HepG2 (cell line): ENCODE measurements around the gene VARS2. TPM values are rescaled to one million over a fixed set of nuclear protein-coding genes. Genes with fewer than 3 reads are reported as not detected.
A peak's percentile ranks its signal among the peaks of the same experiment; 100 is the strongest.

ENCODE experiments used
- AHR ChIP-seq: IDR thresholded peaks from 2 replicates; pipeline ENCODE4 v1.6.1; 2018; ENCODE audit warnings: missing genetic modification reagents, missing compliant biosample characterization
- CEBPG ChIP-seq: IDR thresholded peaks from 2 replicates; pipeline ENCODE4 v1.6.1; 2016
- FOXK1 ChIP-seq: sonication (generic); formaldehyde crosslinking; IDR thresholded peaks from 2 replicates; pipeline ENCODE4 v1.4.0; 2020; ENCODE audit warnings: low read depth, missing genetic modification reagents, borderline replicate concordance
- HES4 ChIP-seq: sonication (generic); formaldehyde crosslinking; IDR thresholded peaks from 2 replicates; pipeline ENCODE4 v1.9.0; 2021; ENCODE audit warnings: mild to moderate bottlenecking, missing genetic modification reagents, borderline replicate concordance
- HMG20B ChIP-seq: conservative IDR thresholded peaks from 2 replicates; pipeline ENCODE4 v1.6.1; 2016; ENCODE audit warnings: missing genetic modification reagents, missing compliant biosample characterization
- IRF2 ChIP-seq: IDR thresholded peaks from 2 replicates; pipeline ENCODE4 v1.6.1; 2018; ENCODE audit warnings: missing genetic modification reagents, missing compliant biosample characterization
- JUN ChIP-seq: sonication (generic); formaldehyde crosslinking; IDR thresholded peaks from 2 replicates; pipeline ENCODE4 v1.4.0; 2020; ENCODE audit warnings: mild to moderate bottlenecking, missing genetic modification reagents
- JUND ChIP-seq: sonication (generic); formaldehyde crosslinking; IDR thresholded peaks from 2 replicates; pipeline ENCODE4 v1.8.0; 2022; ENCODE audit warnings: mild to moderate bottlenecking, missing genetic modification reagents
- KLF6 ChIP-seq: IDR thresholded peaks from 2 replicates; pipeline ENCODE4 v1.8.0; 2016; ENCODE audit warnings: missing biosample characterization, missing genetic modification reagents
- MYC ChIP-seq: sonication (generic); formaldehyde crosslinking; IDR thresholded peaks from 2 replicates; pipeline ENCODE4 v1.9.0; 2021; ENCODE audit warnings: missing genetic modification reagents, borderline replicate concordance
- PAF1 ChIP-seq: IDR thresholded peaks from 2 replicates; pipeline ENCODE4 v1.6.1; 2016; ENCODE audit warnings: missing genetic modification reagents, missing compliant biosample characterization
- PITX1 ChIP-seq: sonication (generic); formaldehyde crosslinking; IDR thresholded peaks from 2 replicates; pipeline ENCODE4 v1.5.1; 2020; ENCODE audit warnings: mild to moderate bottlenecking, missing genetic modification reagents
- SAP130 ChIP-seq: IDR thresholded peaks from 2 replicates; pipeline ENCODE4 v1.6.1; 2016; ENCODE audit warnings: low read depth
- TRIM24 ChIP-seq: sonication (generic); formaldehyde crosslinking; IDR thresholded peaks from 2 replicates; pipeline ENCODE4 v1.8.0; 2022; ENCODE audit warnings: mild to moderate bottlenecking, missing genetic modification reagents
- ZNF235 ChIP-seq: sonication (generic); formaldehyde crosslinking; IDR thresholded peaks from 2 replicates; pipeline ENCODE4 v1.8.1; 2023; ENCODE audit warnings: mild to moderate bottlenecking, missing genetic modification reagents, borderline replicate concordance
- ZNF264 ChIP-seq: sonication (generic); formaldehyde crosslinking; IDR thresholded peaks from 2 replicates; pipeline ENCODE4 v1.4.0; 2020; ENCODE audit warnings: missing genetic modification reagents
- ZNF292 ChIP-seq: sonication (generic); formaldehyde crosslinking; IDR thresholded peaks from 2 replicates; pipeline ENCODE4 v1.8.1; 2022; ENCODE audit warnings: mild to moderate bottlenecking, low read depth, missing genetic modification reagents, borderline replicate concordance
- ZNF337 ChIP-seq: sonication (generic); formaldehyde crosslinking; IDR thresholded peaks from 2 replicates; pipeline ENCODE4 v1.5.1; 2020; ENCODE audit warnings: missing genetic modification reagents, low read depth, mild to moderate bottlenecking, borderline replicate concordance
- ZNF354B ChIP-seq: sonication (generic); formaldehyde crosslinking; IDR thresholded peaks from 2 replicates; pipeline ENCODE4 v1.8.0; 2022; ENCODE audit warnings: mild to moderate bottlenecking, missing genetic modification reagents
- ZNF550 ChIP-seq: sonication (generic); formaldehyde crosslinking; IDR thresholded peaks from 2 replicates; pipeline ENCODE4 v1.4.0; 2020; ENCODE audit warnings: mild to moderate bottlenecking, missing genetic modification reagents, borderline replicate concordance
- ZNF773 ChIP-seq: sonication (generic); formaldehyde crosslinking; IDR thresholded peaks from 2 replicates; pipeline ENCODE4 v1.4.0; 2020; ENCODE audit warnings: missing genetic modification reagents, borderline replicate concordance
- ZNF878 ChIP-seq: sonication (generic); formaldehyde crosslinking; IDR thresholded peaks from 2 replicates; pipeline ENCODE4 v1.8.1; 2023; ENCODE audit warnings: mild to moderate bottlenecking, missing genetic modification reagents, moderate library complexity
- ZSCAN29 ChIP-seq: sonication (generic); formaldehyde crosslinking; conservative IDR thresholded peaks from 2 replicates; pipeline ENCODE4 v1.4.0; 2020; ENCODE audit warnings: mild to moderate bottlenecking, missing genetic modification reagents
- polyA plus RNA-seq, 8 experiments: library from polyadenylated mRNA; depleted of rRNA in 3 of 8; stranded (reverse) in 7 of 8; unstranded in 1 of 8; fragments of >200 nt; fragmentation: Illumina TruSeq in 4 of 8; extraction: Trizol in 4 of 8; gene quantifications; 2 replicates each; pipeline versions ENCODE4 v1.2.1 to v1.2.3, GENCODE V29; 2011 to 2016; ENCODE audit warnings: low read depth in 4 of 8, missing spikeins in 1 of 8, mixed read lengths in 1 of 8; ENCODE audit not compliant: insufficient read depth in 1 of 8
- total RNA-seq, 5 experiments: library from RNA; depleted of rRNA; stranded (reverse); fragments of >200 nt; fragmentation: Illumina TruSeq; extraction: Trizol; gene quantifications; 2 replicates each; pipeline ENCODE4 v1.2.3, GENCODE V29; 2016; ENCODE audit warnings: low read depth in 1 of 5
- TF ChIP-seq, protein P1 (sequence below): sonication (generic); formaldehyde crosslinking; IDR thresholded peaks from 2 replicates; pipeline ENCODE4 v1.4.0; 2020; ENCODE audit warnings: mild to moderate bottlenecking, missing genetic modification reagents
- TF ChIP-seq, protein P2 (sequence below): sonication (generic); formaldehyde crosslinking; IDR thresholded peaks from 2 replicates; pipeline ENCODE4 v1.5.0; 2020; ENCODE audit warnings: missing genetic modification reagents, mild to moderate bottlenecking, borderline replicate concordance
- TF ChIP-seq, protein P3 (sequence below): sonication (generic); formaldehyde crosslinking; IDR thresholded peaks from 2 replicates; pipeline ENCODE4 v1.8.1; 2023; ENCODE audit warnings: mild to moderate bottlenecking, missing genetic modification reagents
- TF ChIP-seq, protein P4 (sequence below): sonication (generic); formaldehyde crosslinking; IDR thresholded peaks from 2 replicates; pipeline ENCODE4 v1.4.0; 2020; ENCODE audit warnings: mild to moderate bottlenecking, missing genetic modification reagents

The VARS2 gene
- total and polyA plus RNA-seq, 2 of the 13 experiments (the other 11 are each of a cell fraction or from before 2014, with no cell fraction given): 61.8 to 71.8 TPM

DNA sequence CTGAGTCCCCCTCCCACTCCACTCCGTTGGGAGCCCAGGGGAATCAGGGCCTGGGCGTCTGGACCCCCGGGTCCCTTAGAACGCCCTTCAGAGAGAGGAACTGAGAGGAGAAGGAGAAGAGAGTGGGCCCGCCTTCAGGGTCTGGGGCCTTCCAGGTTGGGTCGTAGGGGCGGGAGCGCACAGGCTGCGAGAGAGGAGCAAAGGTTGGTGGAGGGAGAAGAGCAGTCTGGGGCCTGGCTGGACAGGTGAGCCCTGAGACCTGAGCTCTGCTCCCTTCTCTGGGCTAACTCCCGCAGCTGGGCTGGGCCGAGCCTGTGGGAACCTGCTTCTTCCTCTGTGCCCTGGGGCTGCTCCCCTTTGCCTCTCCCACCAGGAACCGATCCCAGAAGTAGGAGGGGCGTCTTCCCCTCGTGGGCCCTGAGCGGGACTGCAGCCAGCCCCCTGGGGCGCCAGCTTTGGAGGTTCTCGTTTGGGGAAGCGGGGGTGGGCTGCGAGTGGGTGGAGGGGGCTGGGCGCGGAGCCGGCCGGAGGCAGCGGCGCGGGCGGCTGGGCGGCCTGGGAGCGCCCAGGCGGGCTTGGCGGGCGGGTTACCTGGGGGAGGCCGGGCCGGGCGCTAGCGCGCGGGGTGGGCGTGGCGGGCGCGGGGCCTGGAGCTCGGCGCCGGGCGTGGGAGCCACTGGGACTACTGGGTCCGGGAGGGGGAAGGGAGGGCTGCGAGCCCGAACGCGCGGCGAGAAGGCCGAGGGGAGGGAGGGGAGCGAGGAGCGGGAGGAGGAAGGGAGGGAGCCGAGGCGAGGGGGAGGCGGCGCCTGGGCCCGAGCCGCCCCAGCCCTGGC, 30.1 kb upstream of the VARS2 start, which contains the start of gene DDR1 (continued):
- TF ChIP-seq ZNF878 (no peak), PAF1 (CRISPR knock-in tag) (no peak), ZNF235 (CRISPR knock-in tag) (no peak), JUND (CRISPR knock-in tag) (0 out of 2 replicates have a peak, but pooled peaks have one; percentile 18), AHR (CRISPR knock-in tag) (no peak), FOXK1 (CRISPR knock-in tag) (no peak), ZSCAN29 (0 out of 2 replicates have a peak, but pooled peaks have one; percentile 52), SAP130 (CRISPR knock-in tag) (no peak; the same call in 1 of the 2 replicates), JUN (CRISPR knock-in tag) (peak; percentile 35; the same call in 1 of the 2 replicates), ZNF264 (peak; percentile 49; the same call in 1 of the 2 replicates), ZNF292 (CRISPR knock-in tag) (no peak; the same call in none of the 2 replicates), ZNF337 (CRISPR knock-in tag) (no peak), HES4 (CRISPR knock-in tag) (0 out of 2 replicates have a peak, but pooled peaks have one; percentile 16), ZNF773 (no peak), HMG20B (CRISPR knock-in tag) (no peak), TRIM24 (CRISPR knock-in tag) (no peak), IRF2 (CRISPR knock-in tag) (0 out of 2 replicates have a peak, but pooled peaks have one; percentile 25), CEBPG (CRISPR knock-in tag) (no peak), PITX1 (CRISPR knock-in tag) (peak; percentile 73), ZNF354B (CRISPR knock-in tag) (no peak; the same call in 1 of the 2 replicates), KLF6 (CRISPR knock-in tag) (no peak), MYC (0 out of 2 replicates have a peak, but pooled peaks have one; percentile 34), ZNF550 (CRISPR knock-in tag) (no peak)
- TF ChIP-seq, protein P1, sequence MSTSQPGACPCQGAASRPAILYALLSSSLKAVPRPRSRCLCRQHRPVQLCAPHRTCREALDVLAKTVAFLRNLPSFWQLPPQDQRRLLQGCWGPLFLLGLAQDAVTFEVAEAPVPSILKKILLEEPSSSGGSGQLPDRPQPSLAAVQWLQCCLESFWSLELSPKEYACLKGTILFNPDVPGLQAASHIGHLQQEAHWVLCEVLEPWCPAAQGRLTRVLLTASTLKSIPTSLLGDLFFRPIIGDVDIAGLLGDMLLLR (CRISPR knock-in tag): no peak
- TF ChIP-seq, protein P2, sequence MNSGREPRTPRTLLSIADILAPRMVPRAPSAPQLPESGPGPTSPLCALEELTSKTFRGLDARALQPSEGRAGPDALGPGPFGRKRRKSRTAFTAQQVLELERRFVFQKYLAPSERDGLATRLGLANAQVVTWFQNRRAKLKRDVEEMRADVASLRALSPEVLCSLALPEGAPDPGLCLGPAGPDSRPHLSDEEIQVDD (CRISPR knock-in tag): no peak
- TF ChIP-seq, protein P3, sequence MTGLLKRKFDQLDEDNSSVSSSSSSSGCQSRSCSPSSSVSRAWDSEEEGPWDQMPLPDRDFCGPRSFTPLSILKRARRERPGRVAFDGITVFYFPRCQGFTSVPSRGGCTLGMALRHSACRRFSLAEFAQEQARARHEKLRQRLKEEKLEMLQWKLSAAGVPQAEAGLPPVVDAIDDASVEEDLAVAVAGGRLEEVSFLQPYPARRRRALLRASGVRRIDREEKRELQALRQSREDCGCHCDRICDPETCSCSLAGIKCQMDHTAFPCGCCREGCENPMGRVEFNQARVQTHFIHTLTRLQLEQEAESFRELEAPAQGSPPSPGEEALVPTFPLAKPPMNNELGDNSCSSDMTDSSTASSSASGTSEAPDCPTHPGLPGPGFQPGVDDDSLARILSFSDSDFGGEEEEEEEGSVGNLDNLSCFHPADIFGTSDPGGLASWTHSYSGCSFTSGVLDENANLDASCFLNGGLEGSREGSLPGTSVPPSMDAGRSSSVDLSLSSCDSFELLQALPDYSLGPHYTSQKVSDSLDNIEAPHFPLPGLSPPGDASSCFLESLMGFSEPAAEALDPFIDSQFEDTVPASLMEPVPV (CRISPR knock-in tag): no peak
- TF ChIP-seq, protein P4, sequence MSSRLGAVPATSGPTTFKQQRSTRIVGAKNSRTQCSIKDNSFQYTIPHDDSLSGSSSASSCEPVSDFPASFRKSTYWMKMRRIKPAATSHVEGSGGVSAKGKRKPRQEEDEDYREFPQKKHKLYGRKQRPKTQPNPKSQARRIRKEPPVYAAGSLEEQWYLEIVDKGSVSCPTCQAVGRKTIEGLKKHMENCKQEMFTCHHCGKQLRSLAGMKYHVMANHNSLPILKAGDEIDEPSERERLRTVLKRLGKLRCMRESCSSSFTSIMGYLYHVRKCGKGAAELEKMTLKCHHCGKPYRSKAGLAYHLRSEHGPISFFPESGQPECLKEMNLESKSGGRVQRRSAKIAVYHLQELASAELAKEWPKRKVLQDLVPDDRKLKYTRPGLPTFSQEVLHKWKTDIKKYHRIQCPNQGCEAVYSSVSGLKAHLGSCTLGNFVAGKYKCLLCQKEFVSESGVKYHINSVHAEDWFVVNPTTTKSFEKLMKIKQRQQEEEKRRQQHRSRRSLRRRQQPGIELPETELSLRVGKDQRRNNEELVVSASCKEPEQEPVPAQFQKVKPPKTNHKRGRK (CRISPR knock-in tag): no peak
